Esophagus muscularis mucosa (tissue), 4 donors: Measurements from ENCODE around the gene TRIML2.

ENCODE experiments used
- EP300 ChIP-seq: sonication (generic); formaldehyde crosslinking; IDR thresholded peaks from one replicate; pipeline ENCODE4 v1.6.1; 2017; ENCODE audit warnings: antibody characterized with exemption
- POLR2A ChIP-seq: fragments of 450-650 bp; IDR thresholded peaks from one replicate; pipeline ENCODE4 v1.6.1; 2017; ENCODE audit warnings: antibody characterized with exemption, moderate library complexity, mild to moderate bottlenecking, low read depth
- POLR2AphosphoS5 ChIP-seq, 2 donors: sonication (generic); formaldehyde crosslinking; IDR thresholded peaks; one replicate each; pipeline ENCODE4 v1.6.1; 2017; ENCODE audit warnings: antibody characterized with exemption in 2 of 2
- TF ChIP-seq, protein P1 (sequence below), 3 experiments: fragments of 200-600 bp in 2 of 3; fragments of 450-650 bp in 1 of 3; sonication (generic) in 2 of 3; IDR thresholded peaks; one replicate each; pipeline ENCODE4 v1.5.1; 2017 to 2019; ENCODE audit warnings: antibody characterized with exemption in 3 of 3, mild to moderate bottlenecking in 2 of 3, moderate library complexity in 1 of 3

DNA sequence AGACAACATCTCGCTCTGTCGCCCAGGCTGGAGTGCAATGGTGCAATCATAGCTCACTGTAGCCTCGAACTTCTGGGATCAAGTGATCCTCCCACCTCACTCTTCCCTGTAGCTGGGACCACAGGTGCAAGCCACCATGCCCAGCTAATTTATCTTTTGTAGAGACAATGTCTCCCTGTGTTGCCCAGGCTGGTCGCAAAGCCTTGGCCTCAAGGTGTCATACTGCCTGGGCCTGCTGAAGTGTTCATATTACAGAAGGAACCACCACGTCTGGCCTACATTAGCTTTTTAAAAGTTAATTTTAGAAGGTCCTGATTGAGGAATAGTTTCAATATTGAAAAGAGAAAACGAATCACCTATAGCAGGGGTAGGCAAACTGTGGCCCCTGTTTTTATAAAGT lies 22.5 kb downstream of the TRIML2 start:
- TF ChIP-seq, protein P1, sequence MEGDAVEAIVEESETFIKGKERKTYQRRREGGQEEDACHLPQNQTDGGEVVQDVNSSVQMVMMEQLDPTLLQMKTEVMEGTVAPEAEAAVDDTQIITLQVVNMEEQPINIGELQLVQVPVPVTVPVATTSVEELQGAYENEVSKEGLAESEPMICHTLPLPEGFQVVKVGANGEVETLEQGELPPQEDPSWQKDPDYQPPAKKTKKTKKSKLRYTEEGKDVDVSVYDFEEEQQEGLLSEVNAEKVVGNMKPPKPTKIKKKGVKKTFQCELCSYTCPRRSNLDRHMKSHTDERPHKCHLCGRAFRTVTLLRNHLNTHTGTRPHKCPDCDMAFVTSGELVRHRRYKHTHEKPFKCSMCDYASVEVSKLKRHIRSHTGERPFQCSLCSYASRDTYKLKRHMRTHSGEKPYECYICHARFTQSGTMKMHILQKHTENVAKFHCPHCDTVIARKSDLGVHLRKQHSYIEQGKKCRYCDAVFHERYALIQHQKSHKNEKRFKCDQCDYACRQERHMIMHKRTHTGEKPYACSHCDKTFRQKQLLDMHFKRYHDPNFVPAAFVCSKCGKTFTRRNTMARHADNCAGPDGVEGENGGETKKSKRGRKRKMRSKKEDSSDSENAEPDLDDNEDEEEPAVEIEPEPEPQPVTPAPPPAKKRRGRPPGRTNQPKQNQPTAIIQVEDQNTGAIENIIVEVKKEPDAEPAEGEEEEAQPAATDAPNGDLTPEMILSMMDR (IDR thresholded peaks at IDR 0.05): no peak
- TF ChIP-seq POLR2AphosphoS5 (IDR thresholded peaks at IDR 0.05) (no peak), EP300 (no peak), POLR2A (no peak)
